HG02973 (cell line): ENCODE measurements around the gene HDGF.

Experiments used
- ATAC-seq: cut with Tn5 transposase; IDR thresholded peaks from one replicate; pipeline ENCODE4 v1.9.1; 2021; ENCODE audit warnings: moderate library complexity; ENCODE audit not compliant: unreplicated experiment

Gene HDGF

GRCh38 chr1:156703336-156703735 is 48.1 kb downstream of the HDGF start:
- ATAC-seq = no peak

GRCh38 chr1:156700736-156701531 is 50.5 kb downstream of the HDGF start:
- ATAC-seq = no peak

- no peak for ATAC-seq
Measured at GRCh38 chr1:156698995-156699394, 52.5 kb downstream of the HDGF start.

- no peak for ATAC-seq
Measured at GRCh38 chr1:156697481-156697880, 54.0 kb downstream of the HDGF start.

GRCh38 chr1:156696755-156697154 is 54.7 kb downstream of the HDGF start:
- ATAC-seq = no peak

- no peak for ATAC-seq
Measured at GRCh38 chr1:156694690-156694962, 56.8 kb downstream of the HDGF start.

GRCh38 chr1:156693848-156694689 is 57.4 kb downstream of the HDGF start:
- ATAC-seq = no peak

GRCh38 chr1:156692925-156693847 is 58.3 kb downstream of the HDGF start:
- ATAC-seq = no peak

GRCh38 chr1:156692441-156692924 is 59.0 kb downstream of the HDGF start:
- no peak for ATAC-seq
